K562 (cell line): ENCODE results near the gene PILRA. TPM values are rescaled to one million over a fixed set of nuclear protein-coding genes. Genes with fewer than 3 reads are reported as not detected.
A peak's percentile ranks its signal among the peaks of the same experiment; 100 is the strongest.

Experiments used
- KLF6 ChIP-seq: fragments of 250-450 bp; sonication (Bioruptor Pico); IDR thresholded peaks from 2 replicates; pipeline ENCODE4 v1.4.0; 2020; ENCODE audit warnings: mild to moderate bottlenecking, moderate library complexity, borderline replicate concordance
- MAZ ChIP-seq, 2 experiments: fragments of 450-650 bp in 1 of 2; sonication (generic) in 1 of 2; formaldehyde crosslinking; IDR thresholded peaks in 1 of 2; conservative IDR thresholded peaks in 1 of 2; 2 replicates each; pipeline versions ENCODE4 v1.4.0 to v1.5.0; 2020; ENCODE audit warnings: mild to moderate bottlenecking in 1 of 2, missing genetic modification reagents in 1 of 2
- NBN ChIP-seq: fragments of 450-650 bp; IDR thresholded peaks from 2 replicates; pipeline ENCODE4 v1.6.1; 2016; ENCODE audit warnings: low read depth, mild to moderate bottlenecking
- NR2C2 ChIP-seq, 2 experiments: fragments of 200-800 bp in 1 of 2; sonication (Bioruptor generic) in 1 of 2; sonication (generic) in 1 of 2; formaldehyde crosslinking in 1 of 2; IDR thresholded peaks; 2 replicates each; pipeline versions ENCODE4 v1.6.1 to v1.8.0; 2016 to 2022; ENCODE audit warnings: mild to moderate bottlenecking in 1 of 2, missing compliant biosample characterization in 1 of 2, missing genetic modification characterization in 1 of 2, missing genetic modification reagents in 1 of 2
- PCBP2 ChIP-seq: fragments of 200-400 bp; formaldehyde crosslinking; IDR thresholded peaks from 2 replicates; pipeline ENCODE4 v1.6.1; 2018; ENCODE audit warnings: low read length, low read depth, mild to moderate bottlenecking, moderate library complexity; ENCODE audit not compliant: poor library complexity, severe bottlenecking
- ZNF551 ChIP-seq: fragments of 250-450 bp; sonication (Bioruptor Pico); IDR thresholded peaks from 2 replicates; pipeline ENCODE4 v1.5.0; 2021; ENCODE audit warnings: mild to moderate bottlenecking, moderate library complexity
- ZNF75A ChIP-seq: fragments of 450-650 bp; formaldehyde crosslinking; IDR thresholded peaks from 2 replicates; pipeline ENCODE4 v1.4.0; 2020; ENCODE audit warnings: mild to moderate bottlenecking
- polyA plus RNA-seq, 8 experiments: library from polyadenylated mRNA; depleted of rRNA in 4 of 8; stranded (reverse) in 5 of 8; unstranded in 3 of 8; fragments of >200 nt; fragmentation: Nextera tagmentation in 2 of 8; fragmentation: Illumina TruSeq in 1 of 8; extraction: Ambion mirVana in 2 of 8; extraction: Trizol in 1 of 8; gene quantifications; 2 replicates each; pipeline versions ENCODE4 v1.2.1 to v1.2.3, GENCODE V29; 2011 to 2014; ENCODE audit warnings: inconsistent platforms in 1 of 8, missing spikeins in 1 of 8
- total RNA-seq, 7 experiments: library from RNA; depleted of rRNA in 6 of 7; stranded (reverse); fragments of >200 nt in 6 of 7; fragmentation: Illumina TruSeq in 2 of 7; extraction: Trizol in 2 of 7; gene quantifications; 2 replicates each; pipeline versions ENCODE4 v1.2.1 to v1.2.3, GENCODE V29; 2011 to 2021; ENCODE audit warnings: low replicate concordance in 1 of 7
- TF ChIP-seq, protein P1 (sequence below): sonication (generic); formaldehyde crosslinking; IDR thresholded peaks from 2 replicates; pipeline ENCODE4 v1.8.0; 2022; ENCODE audit warnings: mild to moderate bottlenecking, missing genetic modification reagents
- TF ChIP-seq, protein P2 (sequence below): fragments of 250-450 bp; sonication (Bioruptor Pico); IDR thresholded peaks from 2 replicates; pipeline ENCODE4 v1.5.1; 2021; ENCODE audit warnings: mild to moderate bottlenecking
- TF ChIP-seq, protein P3 (sequence below), 2 experiments: fragments of 450-650 bp; conservative IDR thresholded peaks; 2 replicates each; pipeline ENCODE4 v1.6.1; 2017; ENCODE audit warnings: mild to moderate bottlenecking in 2 of 2, moderate library complexity in 2 of 2
- TF ChIP-seq, protein P4 (sequence below): fragments of 450-650 bp; IDR thresholded peaks from 2 replicates; pipeline ENCODE4 v1.6.1; 2017; ENCODE audit warnings: antibody characterized with exemption, mild to moderate bottlenecking

Gene PILRA
- total and polyA plus RNA-seq, 9 of the 15 experiments (the other 6 are each of a cell fraction or from before 2014, with no cell fraction given): 0.13 to 1.8 (median 0.62) TPM

DNA sequence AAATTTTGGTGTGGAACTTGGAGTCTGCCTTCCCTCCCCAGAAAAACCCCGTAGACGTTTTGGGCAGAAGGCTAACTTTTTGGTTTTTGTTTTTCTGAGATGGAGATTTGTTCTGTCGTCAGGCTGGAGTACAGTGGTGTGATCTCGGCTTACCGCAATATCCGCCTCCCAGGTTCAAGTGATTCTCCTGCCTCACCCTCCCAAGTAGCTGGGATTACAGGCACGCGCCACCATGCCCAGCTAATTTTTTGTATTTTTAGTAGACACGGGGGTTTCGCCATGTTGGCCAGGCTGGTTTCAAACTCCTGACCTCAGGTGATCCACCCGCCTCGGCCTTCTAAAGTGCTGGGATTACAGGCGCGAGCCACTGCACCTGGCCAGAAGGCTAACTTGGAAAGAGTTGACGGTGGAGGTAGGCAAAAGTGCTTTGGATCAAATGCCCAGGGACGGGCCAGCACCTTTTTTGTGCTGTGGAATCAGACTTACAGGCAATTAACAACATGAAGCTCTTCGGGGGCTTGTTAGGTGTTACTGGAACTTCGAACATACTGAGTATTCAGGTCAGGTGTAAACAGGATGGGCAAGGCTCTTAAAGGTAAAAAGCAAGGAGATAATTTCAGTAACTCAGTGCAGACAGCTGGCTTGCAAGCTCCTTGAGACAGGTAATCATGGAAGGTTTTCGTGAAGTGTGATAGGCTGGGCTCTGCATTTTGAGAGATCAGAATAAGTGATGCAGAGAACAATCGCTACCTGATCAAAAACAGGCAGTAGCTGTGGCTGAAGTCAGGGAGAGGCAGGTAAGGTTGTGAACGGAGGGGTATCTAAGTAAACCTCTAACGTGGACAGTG is 61.2 kb downstream of the PILRA start (continued):
- TF ChIP-seq, protein P1, sequence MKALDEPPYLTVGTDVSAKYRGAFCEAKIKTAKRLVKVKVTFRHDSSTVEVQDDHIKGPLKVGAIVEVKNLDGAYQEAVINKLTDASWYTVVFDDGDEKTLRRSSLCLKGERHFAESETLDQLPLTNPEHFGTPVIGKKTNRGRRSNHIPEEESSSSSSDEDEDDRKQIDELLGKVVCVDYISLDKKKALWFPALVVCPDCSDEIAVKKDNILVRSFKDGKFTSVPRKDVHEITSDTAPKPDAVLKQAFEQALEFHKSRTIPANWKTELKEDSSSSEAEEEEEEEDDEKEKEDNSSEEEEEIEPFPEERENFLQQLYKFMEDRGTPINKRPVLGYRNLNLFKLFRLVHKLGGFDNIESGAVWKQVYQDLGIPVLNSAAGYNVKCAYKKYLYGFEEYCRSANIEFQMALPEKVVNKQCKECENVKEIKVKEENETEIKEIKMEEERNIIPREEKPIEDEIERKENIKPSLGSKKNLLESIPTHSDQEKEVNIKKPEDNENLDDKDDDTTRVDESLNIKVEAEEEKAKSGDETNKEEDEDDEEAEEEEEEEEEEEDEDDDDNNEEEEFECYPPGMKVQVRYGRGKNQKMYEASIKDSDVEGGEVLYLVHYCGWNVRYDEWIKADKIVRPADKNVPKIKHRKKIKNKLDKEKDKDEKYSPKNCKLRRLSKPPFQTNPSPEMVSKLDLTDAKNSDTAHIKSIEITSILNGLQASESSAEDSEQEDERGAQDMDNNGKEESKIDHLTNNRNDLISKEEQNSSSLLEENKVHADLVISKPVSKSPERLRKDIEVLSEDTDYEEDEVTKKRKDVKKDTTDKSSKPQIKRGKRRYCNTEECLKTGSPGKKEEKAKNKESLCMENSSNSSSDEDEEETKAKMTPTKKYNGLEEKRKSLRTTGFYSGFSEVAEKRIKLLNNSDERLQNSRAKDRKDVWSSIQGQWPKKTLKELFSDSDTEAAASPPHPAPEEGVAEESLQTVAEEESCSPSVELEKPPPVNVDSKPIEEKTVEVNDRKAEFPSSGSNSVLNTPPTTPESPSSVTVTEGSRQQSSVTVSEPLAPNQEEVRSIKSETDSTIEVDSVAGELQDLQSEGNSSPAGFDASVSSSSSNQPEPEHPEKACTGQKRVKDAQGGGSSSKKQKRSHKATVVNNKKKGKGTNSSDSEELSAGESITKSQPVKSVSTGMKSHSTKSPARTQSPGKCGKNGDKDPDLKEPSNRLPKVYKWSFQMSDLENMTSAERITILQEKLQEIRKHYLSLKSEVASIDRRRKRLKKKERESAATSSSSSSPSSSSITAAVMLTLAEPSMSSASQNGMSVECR (CRISPR knock-in tag): 0 out of 2 replicates have a peak, but pooled peaks have one; percentile 28
- TF ChIP-seq ZNF75A (no peak), MAZ (CRISPR knock-in tag; conservative IDR thresholded peaks at IDR 0.05 in 1 of 2, IDR thresholded peaks at IDR 0.05 in 1 of 2) (no peak; a peak in 1 of 4 replicates), ZNF551 (CRISPR knock-in tag) (no peak), KLF6 (CRISPR knock-in tag) (no peak), NR2C2 (CRISPR knock-in tag; IDR thresholded peaks at IDR 0.05) (no peak), NR2C2 (tag; IDR thresholded peaks at IDR 0.05) (no peak), PCBP2 (no peak), NBN (no peak)
- TF ChIP-seq, protein P2, sequence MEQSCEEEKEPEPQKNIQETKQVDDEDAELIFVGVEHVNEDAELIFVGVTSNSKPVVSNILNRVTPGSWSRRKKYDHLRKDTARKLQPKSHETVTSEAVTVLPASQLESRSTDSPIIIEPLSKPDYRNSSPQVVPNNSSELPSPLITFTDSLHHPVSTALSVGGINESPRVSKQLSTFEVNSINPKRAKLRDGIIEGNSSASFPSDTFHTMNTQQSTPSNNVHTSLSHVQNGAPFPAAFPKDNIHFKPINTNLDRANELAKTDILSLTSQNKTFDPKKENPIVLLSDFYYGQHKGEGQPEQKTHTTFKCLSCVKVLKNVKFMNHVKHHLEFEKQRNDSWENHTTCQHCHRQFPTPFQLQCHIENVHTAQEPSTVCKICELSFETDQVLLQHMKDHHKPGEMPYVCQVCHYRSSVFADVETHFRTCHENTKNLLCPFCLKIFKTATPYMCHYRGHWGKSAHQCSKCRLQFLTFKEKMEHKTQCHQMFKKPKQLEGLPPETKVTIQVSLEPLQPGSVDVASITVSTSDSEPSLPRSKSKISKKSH (CRISPR knock-in tag): no peak
- TF ChIP-seq, protein P3, sequence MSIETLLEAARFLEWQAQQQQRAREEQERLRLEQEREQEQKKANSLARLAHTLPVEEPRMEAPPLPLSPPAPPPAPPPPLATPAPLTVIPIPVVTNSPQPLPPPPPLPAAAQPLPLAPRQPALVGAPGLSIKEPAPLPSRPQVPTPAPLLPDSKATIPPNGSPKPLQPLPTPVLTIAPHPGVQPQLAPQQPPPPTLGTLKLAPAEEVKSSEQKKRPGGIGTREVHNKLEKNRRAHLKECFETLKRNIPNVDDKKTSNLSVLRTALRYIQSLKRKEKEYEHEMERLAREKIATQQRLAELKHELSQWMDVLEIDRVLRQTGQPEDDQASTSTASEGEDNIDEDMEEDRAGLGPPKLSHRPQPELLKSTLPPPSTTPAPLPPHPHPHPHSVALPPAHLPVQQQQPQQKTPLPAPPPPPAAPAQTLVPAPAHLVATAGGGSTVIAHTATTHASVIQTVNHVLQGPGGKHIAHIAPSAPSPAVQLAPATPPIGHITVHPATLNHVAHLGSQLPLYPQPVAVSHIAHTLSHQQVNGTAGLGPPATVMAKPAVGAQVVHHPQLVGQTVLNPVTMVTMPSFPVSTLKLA (conservative IDR thresholded peaks at IDR 0.05): 0 out of 4 replicates have a peak, but pooled peaks of 1 of the 2 experiments have one; percentile 5
- TF ChIP-seq, protein P4, sequence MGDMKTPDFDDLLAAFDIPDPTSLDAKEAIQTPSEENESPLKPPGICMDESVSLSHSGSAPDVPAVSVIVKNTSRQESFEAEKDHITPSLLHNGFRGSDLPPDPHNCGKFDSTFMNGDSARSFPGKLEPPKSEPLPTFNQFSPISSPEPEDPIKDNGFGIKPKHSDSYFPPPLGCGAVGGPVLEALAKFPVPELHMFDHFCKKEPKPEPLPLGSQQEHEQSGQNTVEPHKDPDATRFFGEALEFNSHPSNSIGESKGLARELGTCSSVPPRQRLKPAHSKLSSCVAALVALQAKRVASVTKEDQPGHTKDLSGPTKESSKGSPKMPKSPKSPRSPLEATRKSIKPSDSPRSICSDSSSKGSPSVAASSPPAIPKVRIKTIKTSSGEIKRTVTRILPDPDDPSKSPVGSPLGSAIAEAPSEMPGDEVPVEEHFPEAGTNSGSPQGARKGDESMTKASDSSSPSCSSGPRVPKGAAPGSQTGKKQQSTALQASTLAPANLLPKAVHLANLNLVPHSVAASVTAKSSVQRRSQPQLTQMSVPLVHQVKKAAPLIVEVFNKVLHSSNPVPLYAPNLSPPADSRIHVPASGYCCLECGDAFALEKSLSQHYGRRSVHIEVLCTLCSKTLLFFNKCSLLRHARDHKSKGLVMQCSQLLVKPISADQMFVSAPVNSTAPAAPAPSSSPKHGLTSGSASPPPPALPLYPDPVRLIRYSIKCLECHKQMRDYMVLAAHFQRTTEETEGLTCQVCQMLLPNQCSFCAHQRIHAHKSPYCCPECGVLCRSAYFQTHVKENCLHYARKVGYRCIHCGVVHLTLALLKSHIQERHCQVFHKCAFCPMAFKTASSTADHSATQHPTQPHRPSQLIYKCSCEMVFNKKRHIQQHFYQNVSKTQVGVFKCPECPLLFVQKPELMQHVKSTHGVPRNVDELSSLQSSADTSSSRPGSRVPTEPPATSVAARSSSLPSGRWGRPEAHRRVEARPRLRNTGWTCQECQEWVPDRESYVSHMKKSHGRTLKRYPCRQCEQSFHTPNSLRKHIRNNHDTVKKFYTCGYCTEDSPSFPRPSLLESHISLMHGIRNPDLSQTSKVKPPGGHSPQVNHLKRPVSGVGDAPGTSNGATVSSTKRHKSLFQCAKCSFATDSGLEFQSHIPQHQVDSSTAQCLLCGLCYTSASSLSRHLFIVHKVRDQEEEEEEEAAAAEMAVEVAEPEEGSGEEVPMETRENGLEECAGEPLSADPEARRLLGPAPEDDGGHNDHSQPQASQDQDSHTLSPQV: peak; percentile 19; the same call in 1 of the 2 replicates
